ENCODE results near the gene RANBP1.
"Not testable (repeated sequence)": the region's sequence is repeated elsewhere in the genome, so short reads cannot be mapped to it uniquely, and the experiment has no call there.

Gene RANBP1

GRCh38 chr22:20151276-20151588 is 35.3 kb downstream of the RANBP1 start:
- Histone ChIP-seq H3K27me3 (ENCODE audit: control insufficient read depth, insufficient read depth, low read length) (peaks cover 3% of the 10 kb centered on the region), H3K36me3 (ENCODE audit: control insufficient read depth, insufficient read depth, low read length) (no peaks in the 10 kb centered on the region), H3K9ac (ENCODE audit: low read length) (no peak overlapping the region), H3K4me3 (ENCODE audit: low read length) (no peak overlapping the region), H3K4me1 (ENCODE audit: control insufficient read depth, insufficient read depth, low read length) (no peaks in the 10 kb centered on the region), H3K27ac (ENCODE audit: low read depth, low read length) (no peak overlapping the region)

GRCh38 chr22:20152464-20152890 is 36.6 kb downstream of the RANBP1 start:
- H3K4me3 ChIP-seq (ENCODE audit: low read length) = no peak overlapping the region
- no peaks in the 10 kb centered on the region for H3K36me3 ChIP-seq (ENCODE audit: control insufficient read depth, insufficient read depth, low read length)
- no peaks in the 10 kb centered on the region for H3K4me1 ChIP-seq (ENCODE audit: control insufficient read depth, insufficient read depth, low read length)
- no peak overlapping the region for H3K27ac ChIP-seq (ENCODE audit: low read depth, low read length)
- H3K27me3 ChIP-seq (ENCODE audit: control insufficient read depth, insufficient read depth, low read length) = peaks cover 6% of the 10 kb centered on the region
- no peak overlapping the region for H3K9ac ChIP-seq (ENCODE audit: low read length)

DNA sequence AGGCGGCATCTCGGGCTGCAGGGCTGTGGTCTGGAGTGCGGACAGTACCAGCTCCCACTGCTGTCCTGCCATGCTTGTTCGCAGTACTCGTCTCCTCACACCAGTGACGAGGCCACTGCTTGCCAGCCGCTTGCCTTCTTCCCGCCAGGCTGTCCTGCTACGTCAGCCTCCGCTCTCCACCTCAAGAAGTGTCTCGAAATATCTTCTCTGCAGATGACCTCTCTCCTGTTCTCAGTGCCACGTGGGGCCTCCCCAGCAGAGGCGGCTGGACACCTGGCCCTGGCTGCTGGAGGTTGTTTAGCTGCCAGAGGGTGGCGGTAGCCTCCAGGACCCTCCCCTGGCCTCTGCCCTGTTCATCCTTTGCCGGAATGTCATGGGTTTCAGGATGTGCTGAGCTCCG is 38.0 kb downstream of the RANBP1 start:
- H3K36me3 ChIP-seq (ENCODE audit: control insufficient read depth, insufficient read depth, low read length) = no peaks in the 10 kb centered on the region
- peaks cover 6% of the 10 kb centered on the region for H3K27me3 ChIP-seq (ENCODE audit: control insufficient read depth, insufficient read depth, low read length)
- no peak overlapping the region for H3K9ac ChIP-seq (ENCODE audit: low read length)

GRCh38 chr22:20154602-20155187 is 38.8 kb downstream of the RANBP1 start:
- Histone ChIP-seq H3K36me3 (ENCODE audit: control insufficient read depth, insufficient read depth, low read length) (no peaks in the 10 kb centered on the region), H3K27me3 (ENCODE audit: control insufficient read depth, insufficient read depth, low read length) (peaks cover 6% of the 10 kb centered on the region), H3K4me3 (ENCODE audit: low read length) (no peak overlapping the region), H3K9ac (ENCODE audit: low read length) (no peak overlapping the region), H3K27ac (ENCODE audit: low read depth, low read length) (no peak overlapping the region), H3K4me1 (ENCODE audit: control insufficient read depth, insufficient read depth, low read length) (no peaks in the 10 kb centered on the region)

More for the DNA sequence above, 38.0 kb downstream of the RANBP1 start:
- H3K27ac ChIP-seq (ENCODE audit: low read depth, low read length) = no peak overlapping the region
- no peaks in the 10 kb centered on the region for H3K4me1 ChIP-seq (ENCODE audit: control insufficient read depth, insufficient read depth, low read length)
- no peak overlapping the region for H3K4me3 ChIP-seq (ENCODE audit: low read length)

DNA sequence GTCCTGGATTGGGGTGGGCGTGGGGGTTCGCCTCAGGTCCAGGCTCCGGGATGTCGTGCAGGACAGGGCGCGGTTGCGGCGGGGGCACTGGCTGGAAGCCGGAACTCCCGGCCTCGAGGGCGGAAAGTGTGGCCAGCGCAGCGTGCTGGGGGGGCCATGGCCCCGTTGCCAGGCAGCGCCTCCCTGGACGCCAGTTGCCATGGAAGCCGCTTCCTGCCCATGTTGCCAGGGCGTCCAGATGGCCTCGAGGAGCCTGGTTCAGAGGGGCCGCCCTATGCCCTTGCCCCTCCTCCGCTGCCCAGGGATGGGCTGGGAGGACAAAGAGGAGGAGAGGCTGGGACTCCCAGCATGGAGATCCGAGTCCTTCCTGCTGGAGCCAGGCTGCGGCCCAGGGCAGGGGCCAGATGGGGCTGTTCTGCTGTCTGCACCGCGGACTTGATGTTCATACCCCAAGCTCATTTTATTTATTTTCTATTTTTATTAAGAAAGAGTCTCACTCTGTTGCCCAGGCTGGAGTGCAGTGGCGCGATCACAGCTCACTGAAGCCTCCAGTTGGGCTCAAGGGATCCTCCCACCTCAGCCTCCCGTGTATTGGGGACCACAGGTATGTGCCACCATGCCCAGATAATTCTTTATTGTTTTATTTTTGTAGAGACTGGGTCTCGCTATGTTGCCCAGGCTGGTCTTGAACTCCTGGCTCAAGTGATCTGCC is 39.6 kb downstream of the RANBP1 start:
- H3K4me1 ChIP-seq (ENCODE audit: control insufficient read depth, insufficient read depth, low read length) = no peaks in the 10 kb centered on the region
- no peaks in the 10 kb centered on the region for H3K36me3 ChIP-seq (ENCODE audit: control insufficient read depth, insufficient read depth, low read length)
- H3K9ac ChIP-seq (ENCODE audit: low read length) = no peak overlapping the region
- peaks cover 6% of the 10 kb centered on the region for H3K27me3 ChIP-seq (ENCODE audit: control insufficient read depth, insufficient read depth, low read length)
- no peak overlapping the region for H3K4me3 ChIP-seq (ENCODE audit: low read length)
- H3K27ac ChIP-seq (ENCODE audit: low read depth, low read length) = no peak overlapping the region

- no peaks in the 10 kb centered on the region for H3K36me3 ChIP-seq (ENCODE audit: control insufficient read depth, insufficient read depth, low read length)
- H3K27me3 ChIP-seq (ENCODE audit: control insufficient read depth, insufficient read depth, low read length) = peaks cover 6% of the 10 kb centered on the region
- no peak overlapping the region for H3K4me3 ChIP-seq (ENCODE audit: low read length)
- no peaks in the 10 kb centered on the region for H3K4me1 ChIP-seq (ENCODE audit: control insufficient read depth, insufficient read depth, low read length)
- H3K9ac ChIP-seq (ENCODE audit: low read length) = no peak overlapping the region
- no peak overlapping the region for H3K27ac ChIP-seq (ENCODE audit: low read depth, low read length)
These were observed 40.1 kb downstream of the RANBP1 start for GRCh38 chr22:20156042-20156389.

GRCh38 chr22:20156611-20157429 is 40.9 kb downstream of the RANBP1 start:
- H3K4me3 ChIP-seq (ENCODE audit: low read length) = no peak overlapping the region
- H3K27me3 ChIP-seq (ENCODE audit: control insufficient read depth, insufficient read depth, low read length) = peaks cover 6% of the 10 kb centered on the region
- H3K27ac ChIP-seq (ENCODE audit: low read depth, low read length) = no peak overlapping the region
- H3K4me1 ChIP-seq (ENCODE audit: control insufficient read depth, insufficient read depth, low read length) = no peaks in the 10 kb centered on the region
- H3K9ac ChIP-seq (ENCODE audit: low read length) = no peak overlapping the region
- no peaks in the 10 kb centered on the region for H3K36me3 ChIP-seq (ENCODE audit: control insufficient read depth, insufficient read depth, low read length)

GRCh38 chr22:20157430-20158183 is 41.7 kb downstream of the RANBP1 start:
- H3K27ac ChIP-seq (ENCODE audit: low read depth, low read length) = no peak overlapping the region
- no peaks in the 10 kb centered on the region for H3K4me1 ChIP-seq (ENCODE audit: control insufficient read depth, insufficient read depth, low read length)
- no peak overlapping the region for H3K9ac ChIP-seq (ENCODE audit: low read length)
- no peak overlapping the region for H3K4me3 ChIP-seq (ENCODE audit: low read length)
- H3K36me3 ChIP-seq (ENCODE audit: control insufficient read depth, insufficient read depth, low read length) = no peaks in the 10 kb centered on the region
- peaks cover 6% of the 10 kb centered on the region for H3K27me3 ChIP-seq (ENCODE audit: control insufficient read depth, insufficient read depth, low read length)

DNA sequence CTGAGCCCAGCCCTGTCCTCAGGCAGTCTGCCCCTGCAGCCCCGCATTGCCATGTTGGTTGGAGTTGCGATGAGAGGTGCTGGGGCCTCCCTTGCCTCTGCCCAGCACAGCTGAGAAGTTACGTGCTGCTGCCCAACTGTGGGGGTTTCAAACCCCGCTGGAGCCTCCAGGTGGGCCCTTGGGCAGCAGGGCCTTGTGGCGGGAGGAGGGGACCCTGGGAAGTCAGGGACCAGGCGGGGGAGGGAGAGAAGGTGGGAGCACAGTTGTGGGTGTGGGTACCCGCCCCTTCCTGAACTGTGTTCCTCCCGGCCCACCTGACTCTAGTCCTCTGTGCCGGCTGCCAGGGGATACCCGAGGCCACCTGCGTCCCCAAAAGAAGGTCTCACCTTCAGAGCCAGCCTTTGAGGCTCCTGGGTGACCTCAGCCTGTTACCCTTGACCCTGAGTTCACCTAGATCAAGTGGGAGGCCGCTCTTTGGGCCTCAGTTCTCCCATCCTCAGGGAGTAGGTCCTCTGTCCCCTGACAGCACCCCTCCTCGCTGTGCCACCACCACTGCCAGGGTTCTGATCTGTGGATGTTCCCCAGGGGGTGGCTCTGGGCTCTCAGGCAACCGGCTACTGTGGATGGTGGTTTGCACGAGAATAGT is 42.6 kb downstream of the RANBP1 start:
- Histone ChIP-seq H3K4me3 (ENCODE audit: low read length) (no peak overlapping the region), H3K27me3 (ENCODE audit: control insufficient read depth, insufficient read depth, low read length) (peaks cover 6% of the 10 kb centered on the region), H3K4me1 (ENCODE audit: control insufficient read depth, insufficient read depth, low read length) (no peaks in the 10 kb centered on the region)

GRCh38 chr22:20159076-20159475 is 43.2 kb downstream of the RANBP1 start:
- Histone ChIP-seq H3K27ac (ENCODE audit: low read depth, low read length) (no peak overlapping the region), H3K4me3 (ENCODE audit: low read length) (no peak overlapping the region), H3K4me1 (ENCODE audit: control insufficient read depth, insufficient read depth, low read length) (no peaks in the 10 kb centered on the region), H3K36me3 (ENCODE audit: control insufficient read depth, insufficient read depth, low read length) (no peaks in the 10 kb centered on the region), H3K9ac (ENCODE audit: low read length) (no peak overlapping the region), H3K27me3 (ENCODE audit: control insufficient read depth, insufficient read depth, low read length) (peaks cover 6% of the 10 kb centered on the region)

More for the DNA sequence above, 42.6 kb downstream of the RANBP1 start:
- H3K36me3 ChIP-seq (ENCODE audit: control insufficient read depth, insufficient read depth, low read length) = no peaks in the 10 kb centered on the region
- H3K9ac ChIP-seq (ENCODE audit: low read length) = no peak overlapping the region
- no peak overlapping the region for H3K27ac ChIP-seq (ENCODE audit: low read depth, low read length)

- not testable (repeated sequence) for H3K36me3 ChIP-seq (ENCODE audit: control insufficient read depth, insufficient read depth, low read length); H3K9ac ChIP-seq (ENCODE audit: low read length); H3K27me3 ChIP-seq (ENCODE audit: control insufficient read depth, insufficient read depth, low read length); H3K27ac ChIP-seq (ENCODE audit: low read depth, low read length); H3K4me3 ChIP-seq (ENCODE audit: low read length); H3K4me1 ChIP-seq (ENCODE audit: control insufficient read depth, insufficient read depth, low read length)
These were observed 43.6 kb downstream of the RANBP1 start for GRCh38 chr22:20159531-20159930.

DNA sequence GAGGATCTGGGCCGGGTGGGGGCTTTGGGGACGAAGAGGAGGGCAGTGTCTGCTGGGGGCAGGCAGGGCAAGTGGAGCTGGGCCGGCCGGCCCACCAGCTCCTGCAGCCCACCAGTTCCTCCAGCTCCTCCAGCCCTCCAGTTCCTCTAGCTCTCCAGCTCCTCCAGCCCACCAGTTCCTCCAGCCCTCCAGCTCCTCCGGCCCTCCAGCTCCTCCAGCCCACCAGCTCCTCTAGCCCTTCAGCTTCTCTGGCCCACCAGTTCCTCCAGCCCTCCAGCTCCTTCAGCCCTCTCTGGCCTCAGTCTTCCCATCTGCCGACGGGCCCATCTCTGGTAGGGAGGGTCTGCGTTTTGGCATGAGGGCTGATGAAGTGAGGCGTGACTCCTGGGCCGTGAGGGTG is 44.1 kb downstream of the RANBP1 start:
- H3K4me1 ChIP-seq (ENCODE audit: control insufficient read depth, insufficient read depth, low read length) = no peaks in the 10 kb centered on the region
- H3K36me3 ChIP-seq (ENCODE audit: control insufficient read depth, insufficient read depth, low read length) = no peaks in the 10 kb centered on the region
- peaks cover 6% of the 10 kb centered on the region for H3K27me3 ChIP-seq (ENCODE audit: control insufficient read depth, insufficient read depth, low read length)
- H3K9ac ChIP-seq (ENCODE audit: low read length) = no peak overlapping the region
- no peak overlapping the region for H3K27ac ChIP-seq (ENCODE audit: low read depth, low read length)
- no peak overlapping the region for H3K4me3 ChIP-seq (ENCODE audit: low read length)
